ENCODE measurements around the gene RNF34.

RNF34 gene

GRCh38 chr12:121441555-121441954 lies 41.6 kb downstream of the RNF34 start:
- DNase-seq: no peak

DNA sequence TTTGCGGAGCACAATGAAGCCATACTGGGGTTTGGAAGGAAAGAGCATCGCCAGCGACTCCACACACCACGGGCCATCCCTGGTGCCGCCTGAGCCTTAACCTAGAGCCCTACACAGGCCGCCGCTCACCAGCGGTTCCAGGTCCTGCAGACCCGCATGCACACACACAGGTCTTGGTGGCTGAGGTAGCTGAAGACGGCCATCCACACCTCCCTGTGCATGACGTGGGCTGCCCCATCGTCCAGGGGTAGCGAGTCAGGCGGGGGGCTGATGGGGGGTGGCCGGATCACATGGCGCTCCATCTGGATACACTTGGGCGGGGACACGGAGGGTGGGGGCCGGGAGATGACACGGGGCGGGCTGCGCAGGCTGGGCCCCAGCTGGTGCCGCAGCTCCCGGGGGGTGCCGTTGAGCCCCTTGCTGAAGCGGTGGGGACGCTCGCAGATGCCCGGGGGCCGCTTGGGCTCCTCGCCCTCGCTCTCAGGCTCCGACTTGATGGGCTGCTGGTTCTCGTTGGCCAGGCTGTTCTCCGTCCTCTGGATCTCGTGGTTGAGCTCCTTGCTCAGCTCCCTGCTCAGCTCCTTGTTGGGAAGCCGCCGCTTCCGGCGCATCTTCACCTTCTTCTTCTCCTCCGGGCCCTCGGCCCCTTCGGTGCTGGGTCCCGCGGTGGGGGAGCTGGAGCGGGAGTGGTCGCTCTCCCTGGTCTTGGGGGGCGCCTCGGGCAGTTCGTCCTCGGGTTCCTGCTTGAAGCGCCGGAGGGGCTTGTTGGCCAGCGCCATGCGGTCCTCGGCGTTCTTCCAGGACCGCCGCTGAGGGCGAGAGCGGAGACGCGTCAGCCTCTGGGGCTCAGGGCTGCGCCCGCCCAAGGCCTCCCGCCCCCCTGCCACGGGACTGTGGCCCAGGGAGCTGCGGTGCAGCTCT lies 42.4 kb downstream of the RNF34 start:
- no peak for DNase-seq

DNA sequence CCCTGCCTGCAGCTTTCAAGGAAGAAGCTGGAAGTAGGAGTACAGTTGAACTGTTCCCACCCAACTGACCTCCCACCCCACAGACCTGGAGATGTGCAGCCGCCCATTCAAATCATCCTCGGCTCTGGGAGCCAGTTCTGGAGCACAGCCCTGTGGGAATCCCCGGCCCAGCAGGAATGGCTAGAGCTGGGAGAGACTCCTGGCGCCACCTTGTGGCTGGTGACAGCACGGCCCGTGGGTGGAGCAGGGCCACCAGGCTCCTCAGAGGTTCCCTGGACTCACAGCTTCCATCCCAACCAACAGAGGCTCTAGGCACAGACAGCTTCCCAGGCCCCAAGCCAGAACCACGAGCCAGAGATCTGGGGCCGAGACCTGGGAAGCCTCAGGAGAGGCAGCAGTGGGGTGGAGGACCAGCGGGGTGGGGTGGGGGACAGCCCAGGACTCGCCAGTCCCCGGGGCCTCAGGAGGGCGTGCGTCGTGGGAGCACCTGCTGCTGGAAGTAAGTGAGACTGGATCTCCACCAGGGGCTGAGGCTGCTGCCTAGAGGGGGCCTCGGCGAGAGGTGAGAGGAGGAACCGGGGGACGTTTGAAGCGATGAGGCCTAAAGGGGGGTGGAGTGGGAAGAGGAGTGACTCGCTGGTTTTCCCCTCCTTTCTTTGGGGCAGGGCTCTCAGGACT lies 43.4 kb downstream of the RNF34 start:
- no peak for DNase-seq

DNA sequence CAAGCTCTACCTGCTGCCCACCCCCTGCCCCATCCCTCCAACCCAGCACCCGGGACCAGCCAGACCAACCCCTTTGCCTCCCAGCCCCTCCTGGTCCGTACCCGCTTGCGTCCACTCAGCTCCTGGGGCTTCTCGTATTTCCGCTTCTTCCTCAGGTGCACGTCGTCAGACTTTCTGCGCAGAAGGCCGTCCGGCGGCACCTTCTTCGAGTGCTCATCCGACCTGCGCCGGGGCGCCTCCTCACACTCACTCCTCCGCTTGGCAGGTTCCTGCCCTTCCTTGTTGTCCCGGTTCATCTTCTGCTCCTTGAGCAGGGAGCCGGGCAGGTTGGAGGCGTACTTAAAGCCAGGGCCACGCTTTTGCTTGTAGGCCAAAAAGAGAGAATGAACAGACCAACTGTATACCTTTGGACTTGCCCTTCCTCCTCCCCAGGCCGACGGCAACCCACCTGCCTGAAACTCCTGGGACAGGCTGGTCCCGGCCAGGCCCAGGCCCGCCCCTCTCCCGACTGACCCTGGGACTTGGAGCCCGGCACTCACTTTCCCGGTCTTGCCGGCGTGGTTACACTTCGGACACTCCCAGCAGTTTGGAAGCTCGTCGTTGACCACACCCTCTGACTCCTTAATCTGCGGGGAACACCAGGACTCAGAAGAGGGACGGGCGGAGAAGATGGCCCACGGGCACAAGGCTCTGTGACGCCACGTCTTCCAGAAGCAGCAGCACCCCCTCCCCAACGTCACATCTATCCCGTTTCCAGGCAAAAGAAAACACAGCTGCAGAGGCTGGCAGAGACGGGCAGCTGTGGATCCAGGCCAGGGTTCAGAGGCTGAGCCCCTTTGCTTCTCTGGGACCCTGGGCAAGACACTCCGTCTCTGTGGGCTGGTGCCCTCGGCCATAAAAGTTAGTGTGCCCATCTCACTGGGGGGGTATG lies 44.3 kb downstream of the RNF34 start:
- DNase-seq: no peak

DNA sequence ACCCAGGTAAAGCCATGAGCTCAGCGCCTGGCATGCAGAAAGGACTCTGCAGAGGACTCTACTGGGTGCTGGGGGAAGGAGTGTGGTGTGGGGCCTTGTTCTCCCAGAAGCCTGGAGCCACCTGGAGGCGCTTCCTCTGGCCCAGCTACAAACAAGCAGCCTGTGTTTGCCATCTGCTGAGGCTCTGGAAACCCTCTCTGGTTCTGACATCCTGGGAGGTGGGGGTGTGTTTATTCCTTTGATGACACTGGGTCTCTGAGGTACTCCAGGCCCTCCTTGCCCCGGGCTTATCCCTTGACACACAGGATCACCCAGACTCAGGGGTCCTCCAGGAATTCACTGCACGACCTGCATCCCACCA lies 44.9 kb downstream of the RNF34 start:
- DNase-seq: no peak

DNA sequence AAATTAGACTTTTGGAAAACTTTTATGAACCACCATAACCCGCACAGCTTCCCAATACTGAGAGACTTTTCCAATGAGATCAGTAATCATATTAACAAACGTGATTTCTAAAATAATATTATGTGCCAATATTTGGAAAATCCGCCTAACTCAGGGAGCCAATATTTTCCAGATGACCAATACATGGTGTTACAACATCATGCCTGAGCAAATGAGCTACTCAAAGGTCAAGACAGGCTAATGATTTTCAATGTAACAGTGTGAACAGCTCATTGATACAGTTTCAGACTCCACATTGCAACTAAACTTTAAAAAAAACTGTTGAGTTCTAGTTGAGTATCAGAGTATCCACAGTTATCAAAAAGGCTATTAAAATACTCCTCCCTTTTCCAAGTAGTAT lies 46.8 kb downstream of the RNF34 start:
- DNase-seq: no peak

GRCh38 chr12:121448771-121449315 lies 48.9 kb downstream of the RNF34 start:
- DNase-seq: no peak

- no peak for DNase-seq
Measured at GRCh38 chr12:121451961-121452339, 52.0 kb downstream of the RNF34 start.

DNA sequence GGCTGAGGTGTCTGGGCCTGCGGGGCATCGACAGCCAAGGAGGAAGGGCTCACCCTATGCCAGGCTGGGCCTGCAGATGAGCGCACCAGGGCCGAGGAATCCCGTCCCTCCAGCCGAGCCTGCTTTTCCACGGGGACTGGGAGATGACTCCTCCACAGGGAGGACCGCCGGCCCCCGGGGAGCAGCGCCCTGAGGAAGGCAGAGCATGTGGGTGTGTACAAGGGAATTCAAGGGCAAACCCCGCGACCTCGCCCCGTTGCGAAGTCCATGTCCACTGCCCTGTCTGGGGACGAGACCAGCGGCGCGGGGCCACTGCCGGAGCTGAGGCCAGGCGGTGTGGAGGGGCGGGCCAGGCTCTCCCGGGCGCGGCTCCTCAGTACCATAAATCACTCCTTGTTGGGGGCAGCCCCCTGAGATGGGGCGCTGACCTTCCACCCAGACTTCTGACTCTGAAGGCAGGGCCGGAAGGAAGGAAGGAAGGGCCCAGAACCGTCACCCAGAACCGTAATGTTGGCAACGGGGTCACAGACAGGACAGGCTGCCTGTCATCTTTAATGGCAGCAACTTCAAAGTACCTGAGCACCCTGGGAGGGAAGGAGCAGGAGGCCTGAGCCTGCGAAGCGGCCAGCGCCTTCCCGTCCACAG lies 52.5 kb downstream of the RNF34 start:
- DNase-seq: no peak

GRCh38 chr12:121452985-121453360 lies 53.1 kb downstream of the RNF34 start:
- no peak for DNase-seq

- no peak for DNase-seq
Measured at GRCh38 chr12:121453629-121454028, 53.7 kb downstream of the RNF34 start.

- no peak for DNase-seq
Measured at GRCh38 chr12:121454921-121455320, 55.0 kb downstream of the RNF34 start.

DNA sequence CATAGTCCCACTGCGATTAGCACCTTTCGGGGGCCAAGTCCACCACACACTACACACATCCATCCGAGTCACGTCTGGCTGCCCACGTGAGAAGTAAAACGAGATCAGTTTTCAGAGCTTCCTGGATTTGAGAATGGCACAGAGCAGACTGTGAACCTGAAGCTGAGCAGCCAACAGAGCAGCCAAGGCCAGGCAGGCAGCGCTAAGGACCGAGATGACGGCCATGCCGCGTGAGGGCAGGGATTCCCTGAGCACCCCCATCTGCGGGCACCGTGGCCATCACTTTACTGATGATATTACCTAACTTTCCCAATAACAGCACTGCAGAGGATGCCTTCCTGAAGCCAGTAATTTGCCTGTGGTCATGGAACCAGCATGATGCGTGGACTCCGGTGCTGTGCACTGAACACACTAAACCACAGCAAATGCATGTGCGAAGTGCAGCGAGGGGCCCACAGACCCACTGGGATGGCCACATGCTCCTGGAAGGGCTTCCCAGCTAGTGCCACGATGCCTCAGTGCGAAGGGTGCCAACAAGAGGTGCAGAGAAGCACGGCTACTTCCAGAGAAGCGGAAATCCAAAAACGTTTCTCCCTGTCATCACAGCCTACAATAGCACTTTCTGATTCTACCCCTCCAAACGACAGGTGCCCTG lies 56.0 kb downstream of the RNF34 start:
- DNase-seq: no peak

DNA sequence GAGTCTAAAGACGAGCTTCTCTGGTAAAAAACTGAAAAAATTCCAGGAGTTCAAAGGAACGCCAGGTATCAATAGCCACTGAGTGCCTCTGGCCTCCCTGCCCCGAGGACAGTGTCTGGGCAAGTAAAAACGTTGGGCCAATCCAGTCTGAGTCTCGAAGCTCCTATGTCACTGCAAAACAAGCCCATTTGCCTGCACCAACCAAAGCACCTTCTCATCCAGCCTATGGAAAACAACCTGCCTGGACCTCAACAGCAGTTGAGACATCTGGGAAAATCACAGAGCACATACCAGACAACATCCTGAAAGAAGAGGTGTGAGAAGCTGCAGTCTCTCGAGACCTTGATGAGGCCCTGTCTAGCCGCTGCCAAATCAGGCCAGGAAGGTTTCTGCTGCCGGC lies 56.6 kb downstream of the RNF34 start:
- no peak for DNase-seq

DNA sequence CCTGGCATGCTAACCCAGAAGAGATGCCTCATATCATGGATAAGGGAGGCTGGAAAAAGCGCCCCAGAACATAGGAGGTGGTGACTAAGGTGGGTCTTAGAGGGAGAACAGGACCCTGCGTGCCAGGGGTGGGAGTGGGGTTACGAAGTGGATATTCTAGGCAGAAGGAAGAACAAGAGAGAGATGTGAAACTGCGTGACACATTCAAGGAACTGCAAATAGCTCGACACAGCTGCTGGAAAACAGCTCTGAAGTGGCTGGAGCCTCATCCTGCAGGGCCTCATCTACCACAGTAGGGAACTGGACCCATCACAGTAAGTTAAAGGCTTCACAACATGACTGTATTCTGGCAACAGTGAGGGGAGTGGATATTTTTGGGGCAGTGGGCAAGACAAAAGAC lies 61.1 kb downstream of the RNF34 start:
- DNase-seq: no peak

- DNase-seq: no peak
Measured at GRCh38 chr12:121464331-121464730, 64.4 kb downstream of the RNF34 start.

GRCh38 chr12:121465921-121466793 lies 66.2 kb downstream of the RNF34 start:
- no peak for DNase-seq

GRCh38 chr12:121466794-121467637 lies 67.1 kb downstream of the RNF34 start:
- DNase-seq: peak; percentile 63

DNA sequence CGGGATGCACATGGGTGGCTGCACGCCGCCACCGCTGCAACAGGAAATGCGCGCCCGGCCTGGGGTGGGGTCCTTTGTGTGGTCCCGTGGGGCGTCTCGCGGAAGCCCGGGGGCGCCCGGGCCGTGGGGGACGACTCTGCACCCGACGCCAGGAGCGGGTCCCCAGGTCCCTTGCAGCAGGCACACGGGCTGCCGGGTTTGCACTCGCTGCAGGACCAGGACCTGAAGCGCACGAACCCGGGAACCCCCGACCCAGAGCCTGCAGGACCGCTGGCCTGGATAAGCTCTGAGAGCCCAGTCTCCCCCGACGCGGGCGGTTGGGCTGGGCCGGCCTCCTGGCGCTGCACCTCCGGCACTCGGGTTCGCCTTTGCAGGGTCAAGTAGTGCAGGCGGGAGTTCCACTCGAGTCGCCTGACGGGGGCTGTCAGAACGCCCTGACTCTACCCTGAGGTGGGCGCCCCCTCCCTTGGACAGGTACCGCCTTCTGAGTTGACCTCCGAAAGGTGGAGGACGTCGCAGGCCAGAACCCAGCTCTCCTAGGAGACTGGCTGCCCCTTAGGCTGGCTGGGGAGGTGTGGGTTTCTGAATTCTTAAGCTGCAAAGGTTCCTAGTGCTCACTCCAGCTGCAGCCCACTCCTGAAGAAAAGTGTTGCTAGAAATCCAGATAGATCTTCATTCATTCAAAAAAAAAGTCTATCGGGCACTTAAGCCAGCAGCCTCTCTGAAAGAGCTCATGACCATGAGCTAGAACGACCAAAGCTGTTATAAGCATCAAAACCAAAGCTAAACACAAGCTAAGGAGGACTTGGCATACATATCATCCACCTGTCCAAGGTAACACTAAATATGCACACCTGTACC lies 68.0 kb downstream of the RNF34 start:
- no peak for DNase-seq
